ENCODE measurements around the gene KDM2A. TPM values are rescaled to one million over a fixed set of nuclear protein-coding genes. Genes with fewer than 3 reads are reported as not detected.
"Not testable (repeated sequence)": the region's sequence is repeated elsewhere in the genome, so short reads cannot be mapped to it uniquely, and the experiment has no call there.

KDM2A gene
- total RNA-seq, 4 donors from 2014 or later: 34.8 to 55.0 (median 44.9) TPM

- peaks cover 0 to 2% of the 10 kb centered on the region in 2 donors for H3K36me3 ChIP-seq
- in situ Hi-C loops (cut with MboI; ENCODE audit: low sequenced_read_pairs in 4 of 4): no loop called here
- H3K4me1 ChIP-seq: peaks cover 23 to 25% of the 10 kb centered on the region in 2 donors
These were observed 7.9 kb downstream of the KDM2A start for GRCh38 chr11:67126986-67127385.

DNA sequence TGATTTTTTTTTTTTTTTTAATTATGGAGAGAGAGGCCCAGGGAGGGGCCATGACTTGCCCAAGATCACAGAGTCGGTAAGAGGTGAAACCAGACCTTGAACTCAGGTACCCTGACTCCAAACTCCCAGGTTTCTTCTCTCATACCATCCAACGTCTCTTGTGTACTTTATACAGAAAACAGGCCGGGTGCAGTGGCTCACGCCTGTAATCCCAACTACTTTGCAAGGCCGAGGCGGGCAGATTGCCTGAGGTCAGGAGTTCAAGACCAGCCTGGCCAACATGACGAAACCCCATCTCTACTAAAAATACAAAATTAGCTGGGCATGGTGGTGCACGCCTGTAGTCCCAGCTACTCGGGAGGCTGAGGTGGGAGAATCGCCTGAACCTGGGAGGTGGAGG is 11.8 kb downstream of the KDM2A start:
- H3K4me1 ChIP-seq; DNase-seq; H3K27ac ChIP-seq; H3K9me3 ChIP-seq; H3K4me3 ChIP-seq; ATAC-seq; intact Hi-C loops (cut with DNase I; ENCODE audit: low total_unique reads); H3K27me3 ChIP-seq; in situ Hi-C loops (cut with MboI; ENCODE audit: low sequenced_read_pairs in 4 of 4): not testable (repeated sequence)
- peaks cover 0 to 37% of the 10 kb centered on the region in 2 donors for H3K36me3 ChIP-seq

More at GRCh38 chr11:67126986-67127385, 7.9 kb downstream of the KDM2A start:
- H3K27me3 ChIP-seq: no peaks in the 10 kb centered on the region
- TF ChIP-seq, protein P1, sequence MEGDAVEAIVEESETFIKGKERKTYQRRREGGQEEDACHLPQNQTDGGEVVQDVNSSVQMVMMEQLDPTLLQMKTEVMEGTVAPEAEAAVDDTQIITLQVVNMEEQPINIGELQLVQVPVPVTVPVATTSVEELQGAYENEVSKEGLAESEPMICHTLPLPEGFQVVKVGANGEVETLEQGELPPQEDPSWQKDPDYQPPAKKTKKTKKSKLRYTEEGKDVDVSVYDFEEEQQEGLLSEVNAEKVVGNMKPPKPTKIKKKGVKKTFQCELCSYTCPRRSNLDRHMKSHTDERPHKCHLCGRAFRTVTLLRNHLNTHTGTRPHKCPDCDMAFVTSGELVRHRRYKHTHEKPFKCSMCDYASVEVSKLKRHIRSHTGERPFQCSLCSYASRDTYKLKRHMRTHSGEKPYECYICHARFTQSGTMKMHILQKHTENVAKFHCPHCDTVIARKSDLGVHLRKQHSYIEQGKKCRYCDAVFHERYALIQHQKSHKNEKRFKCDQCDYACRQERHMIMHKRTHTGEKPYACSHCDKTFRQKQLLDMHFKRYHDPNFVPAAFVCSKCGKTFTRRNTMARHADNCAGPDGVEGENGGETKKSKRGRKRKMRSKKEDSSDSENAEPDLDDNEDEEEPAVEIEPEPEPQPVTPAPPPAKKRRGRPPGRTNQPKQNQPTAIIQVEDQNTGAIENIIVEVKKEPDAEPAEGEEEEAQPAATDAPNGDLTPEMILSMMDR (IDR thresholded peaks at IDR 0.05 in 4 of 5, conservative IDR thresholded peaks at IDR 0.05 in 1 of 5): no peak
- no peak for TF ChIP-seq POLR2A (IDR thresholded peaks at IDR 0.05)
- no peak for DNase-seq
- ATAC-seq: no peak
- intact Hi-C loops (cut with DNase I; ENCODE audit: low total_unique reads): no loop called here
- no peaks in the 10 kb centered on the region for H3K9me3 ChIP-seq
- no peak overlapping the region for H3K4me3 ChIP-seq
- no peak overlapping the region for H3K27ac ChIP-seq

DNA sequence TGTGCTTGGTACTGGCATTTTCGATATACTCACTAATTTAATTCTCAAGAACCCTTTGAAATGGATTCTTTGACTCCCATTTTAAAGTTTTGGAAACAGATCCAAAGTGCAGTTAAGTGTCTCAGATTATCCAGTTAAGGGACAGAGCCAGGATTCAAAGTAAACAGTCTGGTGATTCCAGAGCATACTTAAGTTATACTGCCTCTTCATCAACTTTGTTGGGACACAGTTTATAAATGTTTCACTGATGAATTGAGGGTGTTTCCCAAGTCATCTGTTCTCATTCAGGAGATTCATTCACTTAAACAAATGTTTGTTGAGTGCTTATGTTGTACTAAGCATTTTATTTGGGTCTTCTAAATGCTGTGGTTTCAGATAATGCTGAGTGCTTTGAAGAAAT is 17.1 kb downstream of the KDM2A start:
- TF ChIP-seq POLR2A (IDR thresholded peaks at IDR 0.05): no peak
- TF ChIP-seq, protein P1 (IDR thresholded peaks at IDR 0.05 in 4 of 5, conservative IDR thresholded peaks at IDR 0.05 in 1 of 5): no peak
- no peak overlapping the region for H3K27ac ChIP-seq
- ATAC-seq (no peak), DNase-seq (no peak)
- intact Hi-C loops (cut with DNase I; ENCODE audit: low total_unique reads) (no loop called here), in situ Hi-C loops (cut with MboI; ENCODE audit: low sequenced_read_pairs in 4 of 4) (no loop called here)
- H3K4me1 ChIP-seq: no peaks in the 10 kb centered on the region
- H3K27me3 ChIP-seq: no peaks in the 10 kb centered on the region
- H3K9me3 ChIP-seq: no peaks in the 10 kb centered on the region
- peaks cover 0 to 54% of the 10 kb centered on the region in 2 donors for H3K36me3 ChIP-seq
- H3K4me3 ChIP-seq: no peak overlapping the region

DNA sequence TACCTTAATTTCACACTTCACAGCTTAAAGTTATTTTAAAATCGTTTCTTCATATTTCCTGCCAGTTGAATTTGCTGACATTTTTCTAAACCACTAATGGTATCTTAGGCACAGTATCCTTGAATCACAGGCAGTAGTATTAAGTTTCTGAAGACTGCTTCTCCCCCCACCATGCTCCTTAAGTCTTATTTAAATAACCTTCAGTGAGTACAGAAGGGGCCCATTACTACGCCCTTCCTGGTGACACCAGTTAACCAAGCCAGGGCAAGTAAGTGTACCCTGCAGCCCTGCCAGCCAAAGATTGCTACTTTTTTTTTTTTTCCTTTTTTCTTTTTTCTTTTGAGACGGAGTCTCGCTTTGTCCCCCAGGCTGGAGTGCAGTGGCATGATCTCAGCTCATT is 19.9 kb downstream of the KDM2A start:
- DNase-seq: no peak
- Histone ChIP-seq H3K36me3 (peaks cover 0 to 35% of the 10 kb centered on the region in 2 donors), H3K4me3 (no peak overlapping the region), H3K27me3 (no peaks in the 10 kb centered on the region), H3K4me1 (no peaks in the 10 kb centered on the region), H3K9me3 (no peaks in the 10 kb centered on the region), H3K27ac (no peak overlapping the region)
- no peak for ATAC-seq
- TF ChIP-seq, protein P1 (IDR thresholded peaks at IDR 0.05 in 4 of 5, conservative IDR thresholded peaks at IDR 0.05 in 1 of 5): no peak
- TF ChIP-seq POLR2A (IDR thresholded peaks at IDR 0.05): no peak
- in situ Hi-C loops (cut with MboI; ENCODE audit: low sequenced_read_pairs in 4 of 4): no loop called here
- intact Hi-C loops (cut with DNase I; ENCODE audit: low total_unique reads): no loop called here

DNA sequence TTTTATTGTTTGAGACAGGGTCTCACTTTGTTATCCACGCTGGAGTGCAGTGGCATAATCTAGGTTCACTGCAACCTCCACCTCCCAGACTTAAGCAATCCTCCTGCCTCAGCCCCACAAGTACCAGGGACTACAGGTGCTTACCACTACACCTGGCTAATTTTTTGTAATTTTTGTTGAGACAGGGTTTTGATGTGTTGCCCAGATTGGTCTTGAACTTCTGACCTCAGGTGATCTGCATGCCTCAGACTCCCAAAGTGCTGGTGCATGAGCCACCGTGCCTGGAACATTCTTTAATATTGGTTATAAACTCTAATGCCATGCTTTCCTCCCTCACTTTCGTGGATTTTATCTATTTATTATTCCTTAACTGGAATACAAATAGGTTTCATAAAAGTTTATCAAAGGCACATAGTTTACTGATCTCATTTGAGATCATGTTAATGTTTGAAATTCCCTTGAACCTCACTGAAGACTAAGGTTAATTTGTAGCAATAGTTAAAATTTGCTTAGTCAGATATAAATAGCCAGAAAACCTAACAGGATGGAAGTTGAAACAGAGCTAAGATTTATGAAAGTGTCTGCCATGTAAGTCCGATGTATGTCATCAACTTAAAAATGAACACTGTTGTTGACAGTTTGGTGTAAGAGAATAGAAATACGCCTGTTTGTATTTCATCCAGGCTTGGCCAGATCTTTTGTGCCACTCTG is 27.6 kb downstream of the KDM2A start:
- ATAC-seq: no peak

More for the DNA sequence above, 27.6 kb downstream of the KDM2A start:
- Histone ChIP-seq H3K4me3 (no peak overlapping the region), H3K36me3 (peaks cover 0 to 23% of the 10 kb centered on the region in 2 donors), H3K4me1 (peaks cover 0 to 5% of the 10 kb centered on the region in 2 donors), H3K27ac (no peak overlapping the region), H3K9me3 (no peaks in the 10 kb centered on the region), H3K27me3 (no peaks in the 10 kb centered on the region)
- intact Hi-C loops (cut with DNase I; ENCODE audit: low total_unique reads): no loop called here
- TF ChIP-seq, protein P1 (IDR thresholded peaks at IDR 0.05 in 4 of 5, conservative IDR thresholded peaks at IDR 0.05 in 1 of 5): no peak
- no peak for TF ChIP-seq POLR2A (IDR thresholded peaks at IDR 0.05)
- no peak for DNase-seq
- in situ Hi-C loops (cut with MboI; ENCODE audit: low sequenced_read_pairs in 4 of 4): no loop called here

All from gastrocnemius medialis (tissue), 4 donors.